Measurements from ENCODE around the gene OR10H4. TPM values are rescaled to one million over a fixed set of nuclear protein-coding genes. Genes with fewer than 3 reads are reported as not detected.

Gene OR10H4
- total and polyA plus RNA-seq, 2 of the 13 experiments (the other 11 are each of a cell fraction or from before 2014, with no cell fraction given), result not detected

DNA sequence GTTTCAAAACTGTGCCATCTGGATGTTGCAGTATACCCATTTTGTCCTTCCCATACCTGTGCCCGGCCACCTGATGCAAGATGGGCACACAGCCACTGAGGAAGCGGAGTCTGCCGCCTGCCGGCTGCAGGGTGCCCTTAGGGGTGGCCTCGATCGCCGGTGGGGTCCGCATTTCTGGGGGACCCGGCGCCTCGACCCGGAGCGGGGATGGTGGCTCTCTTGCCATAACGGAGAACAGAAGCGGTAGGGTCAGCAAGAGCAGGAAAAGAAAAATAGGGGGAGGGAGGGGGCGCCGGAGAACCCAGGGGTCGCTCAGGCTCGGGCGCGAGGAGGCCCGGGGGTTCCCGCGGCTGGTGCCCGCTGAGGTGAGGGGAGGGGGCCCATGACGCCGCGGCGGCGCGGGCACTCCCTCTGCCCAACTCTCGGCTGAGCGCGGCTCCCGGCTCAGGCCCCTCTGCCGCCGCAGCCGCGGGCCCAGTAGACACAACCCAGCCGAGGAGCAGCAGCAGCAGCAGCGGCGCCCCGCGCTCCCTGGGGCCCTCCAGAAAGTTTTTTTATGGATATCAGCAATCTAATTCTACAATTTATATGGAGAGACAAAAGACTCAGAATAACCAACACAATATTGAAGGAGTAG is 37.1 kb upstream of the OR10H4 start:
- BruUV-seq (replicated peaks), result no TSS peak
- no peak overlapping the region for H3K9ac ChIP-seq (ENCODE audit: insufficient read depth, low read depth, low read length)
- ATAC-seq, result no peak
- TF ChIP-seq ZSCAN12 (CRISPR knock-in tag; IDR thresholded peaks at IDR 0.05) (no peak), KLF11 (CRISPR knock-in tag; IDR thresholded peaks at IDR 0.05) (no peak), CENPT (CRISPR knock-in tag; IDR thresholded peaks at IDR 0.05; ENCODE audit: low read depth) (no peak), BRCA1 (CRISPR knock-in tag; IDR thresholded peaks at IDR 0.05) (no peak), ZFP1 (CRISPR knock-in tag; IDR thresholded peaks at IDR 0.05) (no peak), ZNF678 (CRISPR knock-in tag; IDR thresholded peaks at IDR 0.05) (no peak), MZF1 (CRISPR knock-in tag; IDR thresholded peaks at IDR 0.05; ENCODE audit: borderline replicate concordance) (no peak), NCOA5 (CRISPR knock-in tag; IDR thresholded peaks at IDR 0.05) (no peak), ZNF17 (CRISPR knock-in tag; IDR thresholded peaks at IDR 0.05) (no peak), MEIS1 (CRISPR knock-in tag; IDR thresholded peaks at IDR 0.05; ENCODE audit: borderline replicate concordance) (no peak), ASH2L (IDR thresholded peaks at IDR 0.05; ENCODE audit: insufficient read length, low read depth, low read length) (no peak), TARDBP (CRISPR knock-in tag; IDR thresholded peaks at IDR 0.05) (no peak), MTF2 (CRISPR knock-in tag; IDR thresholded peaks at IDR 0.05; ENCODE audit: borderline replicate concordance) (no peak)
- TF ChIP-seq, protein P1, sequence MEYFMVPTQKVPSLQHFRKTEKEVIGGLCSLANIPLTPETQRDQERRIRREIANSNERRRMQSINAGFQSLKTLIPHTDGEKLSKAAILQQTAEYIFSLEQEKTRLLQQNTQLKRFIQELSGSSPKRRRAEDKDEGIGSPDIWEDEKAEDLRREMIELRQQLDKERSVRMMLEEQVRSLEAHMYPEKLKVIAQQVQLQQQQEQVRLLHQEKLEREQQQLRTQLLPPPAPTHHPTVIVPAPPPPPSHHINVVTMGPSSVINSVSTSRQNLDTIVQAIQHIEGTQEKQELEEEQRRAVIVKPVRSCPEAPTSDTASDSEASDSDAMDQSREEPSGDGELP (IDR thresholded peaks at IDR 0.05; ENCODE audit: borderline replicate concordance, low read depth), result no peak
- TF ChIP-seq, protein P2, sequence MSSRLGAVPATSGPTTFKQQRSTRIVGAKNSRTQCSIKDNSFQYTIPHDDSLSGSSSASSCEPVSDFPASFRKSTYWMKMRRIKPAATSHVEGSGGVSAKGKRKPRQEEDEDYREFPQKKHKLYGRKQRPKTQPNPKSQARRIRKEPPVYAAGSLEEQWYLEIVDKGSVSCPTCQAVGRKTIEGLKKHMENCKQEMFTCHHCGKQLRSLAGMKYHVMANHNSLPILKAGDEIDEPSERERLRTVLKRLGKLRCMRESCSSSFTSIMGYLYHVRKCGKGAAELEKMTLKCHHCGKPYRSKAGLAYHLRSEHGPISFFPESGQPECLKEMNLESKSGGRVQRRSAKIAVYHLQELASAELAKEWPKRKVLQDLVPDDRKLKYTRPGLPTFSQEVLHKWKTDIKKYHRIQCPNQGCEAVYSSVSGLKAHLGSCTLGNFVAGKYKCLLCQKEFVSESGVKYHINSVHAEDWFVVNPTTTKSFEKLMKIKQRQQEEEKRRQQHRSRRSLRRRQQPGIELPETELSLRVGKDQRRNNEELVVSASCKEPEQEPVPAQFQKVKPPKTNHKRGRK (CRISPR knock-in tag; IDR thresholded peaks at IDR 0.05), result no peak
- TF ChIP-seq, protein P3, sequence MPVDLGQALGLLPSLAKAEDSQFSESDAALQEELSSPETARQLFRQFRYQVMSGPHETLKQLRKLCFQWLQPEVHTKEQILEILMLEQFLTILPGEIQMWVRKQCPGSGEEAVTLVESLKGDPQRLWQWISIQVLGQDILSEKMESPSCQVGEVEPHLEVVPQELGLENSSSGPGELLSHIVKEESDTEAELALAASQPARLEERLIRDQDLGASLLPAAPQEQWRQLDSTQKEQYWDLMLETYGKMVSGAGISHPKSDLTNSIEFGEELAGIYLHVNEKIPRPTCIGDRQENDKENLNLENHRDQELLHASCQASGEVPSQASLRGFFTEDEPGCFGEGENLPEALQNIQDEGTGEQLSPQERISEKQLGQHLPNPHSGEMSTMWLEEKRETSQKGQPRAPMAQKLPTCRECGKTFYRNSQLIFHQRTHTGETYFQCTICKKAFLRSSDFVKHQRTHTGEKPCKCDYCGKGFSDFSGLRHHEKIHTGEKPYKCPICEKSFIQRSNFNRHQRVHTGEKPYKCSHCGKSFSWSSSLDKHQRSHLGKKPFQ (CRISPR knock-in tag; IDR thresholded peaks at IDR 0.05; ENCODE audit: insufficient replicate concordance), result no peak
- FAIRE-seq, result no peak
- H3K27me3 ChIP-seq (ENCODE audit: control insufficient read depth in 1 of 2, insufficient read depth in 2 of 2, low read length in 2 of 2), result no peaks in the 10 kb centered on the region
- CTCF ChIA-PET (ENCODE audit: low intra/inter-chr PET ratio, low total read pairs), result no interaction called here
- peaks cover 3 to 17% of the 10 kb centered on the region in 2 experiments; a peak in 3 of 5 replicates for H3K36me3 ChIP-seq (replicated peaks in 1 of 2; ENCODE audit: control insufficient read depth in 1 of 2, insufficient read depth in 2 of 2, low read length in 2 of 2)
- 95% methylated on average over 31 of the region's 44 CpGs for WGBS (ENCODE audit: low lambda C conversion rate)
- intact Hi-C loops (cut with micrococcal nuclease; ENCODE audit: unreplicated experiment), result no loop called here
- H3K27ac ChIP-seq (ENCODE audit: extremely low read length, insufficient read depth, low read length), result no peak overlapping the region
- POLR2A ChIA-PET, result no interaction called here
- H3K4me2 ChIP-seq (ENCODE audit: low read depth, low read length), result no peak overlapping the region
- no peak for DNase-seq (ENCODE audit: low spot score)
- H3K79me2 ChIP-seq (ENCODE audit: insufficient read depth, low read length), result no peaks in the 10 kb centered on the region
- no peak overlapping the region for H2AFZ ChIP-seq (ENCODE audit: low read length)
- in situ Hi-C loops (cut with HindIII; ENCODE audit: extremely low pct_ligation_motif_present, low pct_unique_long_range_greater_than_20kb), result no loop called here
- peaks cover 14% of the 10 kb centered on the region; the same call in 1 of the 2 replicates for H3K9me3 ChIP-seq (ENCODE audit: low read length)
- H3K4me3 ChIP-seq (replicated peaks in 1 of 3; ENCODE audit: insufficient read depth in 1 of 3, low read depth in 2 of 3, low read length in 3 of 3), result no peak overlapping the region
- H3K4me1 ChIP-seq (ENCODE audit: insufficient read depth, low read length), result no peaks in the 10 kb centered on the region
- H4K20me1 ChIP-seq (ENCODE audit: insufficient read depth, low read length), result no peaks in the 10 kb centered on the region

Measured in HepG2 (cell line).